Upper lobe of right lung (tissue), 1 donor: ENCODE measurements around the gene SLC44A1. TPM values are rescaled to one million over a fixed set of nuclear protein-coding genes. Genes with fewer than 3 reads are reported as not detected.

Experiments
- ATAC-seq: fragments of 200-7000 bp; cut with Tn5 transposase; one replicate; pipeline ENCODE4 v1.9.1; 2020; ENCODE audit warnings: mild to moderate bottlenecking, moderate library complexity
- DNase-seq: peaks from one replicate; pipeline ENCODE4 v3.0.0-alpha.2; 2020
- H3K27ac ChIP-seq: fragments of 200-600 bp; one replicate; pipeline ENCODE4 v1.8.0; 2022
- H3K27me3 ChIP-seq: fragments of 200-600 bp; one replicate; pipeline ENCODE4 v1.8.0; 2022; ENCODE audit warnings: mild to moderate bottlenecking
- H3K36me3 ChIP-seq: fragments of 200-600 bp; one replicate; pipeline ENCODE4 v1.8.0; 2022
- H3K4me1 ChIP-seq: fragments of 200-600 bp; one replicate; pipeline ENCODE4 v1.8.0; 2022
- H3K4me3 ChIP-seq: fragments of 200-600 bp; one replicate; pipeline ENCODE4 v1.8.0; 2022; ENCODE audit warnings: mild to moderate bottlenecking
- H3K9me3 ChIP-seq: fragments of 200-600 bp; one replicate; pipeline ENCODE4 v1.8.0; 2022
- CTCF ChIP-seq: fragments of 200-600 bp; IDR thresholded peaks from one replicate; pipeline ENCODE4 v1.8.0; 2022; ENCODE audit warnings: antibody characterized with exemption
- intact Hi-C: fragments of 100-400 bp; cut with DNase I; formaldehyde crosslinking; loops from one replicate; pipeline ENCODE4 v1.11.0; 2022
- total RNA-seq: library from RNA; stranded (reverse); fragmentation: NEBNext Ultra II Directional; extraction: Animal tissue kit (Norgen Biotek cat#: 25700); gene quantifications from one replicate; pipeline ENCODE4 v1.2.1, GENCODE V29; 2021
- donor health status: DM: no; HTN: yes; CAD: no; lungs with severe emphysema.

SLC44A1 gene
- total RNA-seq, 1 donor from 2014 or later: 66.1 TPM

GRCh38 chr9:105219291-105219805 is 25.1 kb upstream of the SLC44A1 start:
- intact Hi-C loops: no loop called here
- Histone ChIP-seq H3K4me1 (no peaks in the 10 kb centered on the region), H3K4me3 (no peak overlapping the region), H3K36me3 (no peaks in the 10 kb centered on the region), H3K27me3 (no peaks in the 10 kb centered on the region), H3K27ac (no peak overlapping the region), H3K9me3 (peaks cover 3% of the 10 kb centered on the region)
- no peak for TF ChIP-seq CTCF
- ATAC-seq (no peak), DNase-seq (no peak)

- Histone ChIP-seq H3K27ac (no peak overlapping the region), H3K4me3 (no peak overlapping the region), H3K27me3 (no peaks in the 10 kb centered on the region), H3K9me3 (peaks cover 6% of the 10 kb centered on the region), H3K36me3 (no peaks in the 10 kb centered on the region), H3K4me1 (no peaks in the 10 kb centered on the region)
- no peak for TF ChIP-seq CTCF
- intact Hi-C loops: no loop called here
- ATAC-seq (no peak), DNase-seq (no peak)
Observed at GRCh38 chr9:105220451-105220850, 24.0 kb upstream of the SLC44A1 start.

- H3K9me3 ChIP-seq: peaks cover 6% of the 10 kb centered on the region
- H3K4me1 ChIP-seq: no peaks in the 10 kb centered on the region
- H3K27ac ChIP-seq: no peak overlapping the region
- no peak for ATAC-seq
- H3K4me3 ChIP-seq: no peak overlapping the region
- intact Hi-C loops: no loop called here
- no peak for DNase-seq
- no peak for TF ChIP-seq CTCF
- H3K36me3 ChIP-seq: no peaks in the 10 kb centered on the region
- H3K27me3 ChIP-seq: no peaks in the 10 kb centered on the region
Observed at GRCh38 chr9:105223544-105224140, 20.8 kb upstream of the SLC44A1 start.

GRCh38 chr9:105226055-105226454 is 18.4 kb upstream of the SLC44A1 start:
- Histone ChIP-seq H3K9me3 (peaks cover 6% of the 10 kb centered on the region), H3K27me3 (no peaks in the 10 kb centered on the region), H3K4me1 (no peaks in the 10 kb centered on the region), H3K36me3 (no peaks in the 10 kb centered on the region), H3K27ac (no peak overlapping the region), H3K4me3 (no peak overlapping the region)
- no peak for TF ChIP-seq CTCF
- no peak for ATAC-seq
- intact Hi-C loops: no loop called here
- DNase-seq: no peak

GRCh38 chr9:105232207-105232606 is 12.2 kb upstream of the SLC44A1 start:
- no peak for TF ChIP-seq CTCF
- DNase-seq (no peak), ATAC-seq (no peak)
- no peaks in the 10 kb centered on the region for H3K4me1 ChIP-seq
- no peaks in the 10 kb centered on the region for H3K9me3 ChIP-seq
- H3K27me3 ChIP-seq: no peaks in the 10 kb centered on the region
- no peak overlapping the region for H3K4me3 ChIP-seq
- intact Hi-C loops: no loop called here
- no peak overlapping the region for H3K27ac ChIP-seq
- H3K36me3 ChIP-seq: no peaks in the 10 kb centered on the region

- Histone ChIP-seq H3K4me1 (no peaks in the 10 kb centered on the region), H3K4me3 (no peak overlapping the region), H3K36me3 (no peaks in the 10 kb centered on the region), H3K9me3 (no peaks in the 10 kb centered on the region), H3K27me3 (no peaks in the 10 kb centered on the region), H3K27ac (no peak overlapping the region)
- intact Hi-C loops: no loop called here
- ATAC-seq: no peak
- DNase-seq: no peak
- no peak for TF ChIP-seq CTCF
Observed at GRCh38 chr9:105233873-105234272, 10.6 kb upstream of the SLC44A1 start.
